ENCODE measurements around the gene MACROD2. TPM values are rescaled to one million over a fixed set of nuclear protein-coding genes. Genes with fewer than 3 reads are reported as not detected.

MACROD2 gene
- polyA plus RNA-seq, 1 donor from 2014 or later: 23.2 TPM

DNA sequence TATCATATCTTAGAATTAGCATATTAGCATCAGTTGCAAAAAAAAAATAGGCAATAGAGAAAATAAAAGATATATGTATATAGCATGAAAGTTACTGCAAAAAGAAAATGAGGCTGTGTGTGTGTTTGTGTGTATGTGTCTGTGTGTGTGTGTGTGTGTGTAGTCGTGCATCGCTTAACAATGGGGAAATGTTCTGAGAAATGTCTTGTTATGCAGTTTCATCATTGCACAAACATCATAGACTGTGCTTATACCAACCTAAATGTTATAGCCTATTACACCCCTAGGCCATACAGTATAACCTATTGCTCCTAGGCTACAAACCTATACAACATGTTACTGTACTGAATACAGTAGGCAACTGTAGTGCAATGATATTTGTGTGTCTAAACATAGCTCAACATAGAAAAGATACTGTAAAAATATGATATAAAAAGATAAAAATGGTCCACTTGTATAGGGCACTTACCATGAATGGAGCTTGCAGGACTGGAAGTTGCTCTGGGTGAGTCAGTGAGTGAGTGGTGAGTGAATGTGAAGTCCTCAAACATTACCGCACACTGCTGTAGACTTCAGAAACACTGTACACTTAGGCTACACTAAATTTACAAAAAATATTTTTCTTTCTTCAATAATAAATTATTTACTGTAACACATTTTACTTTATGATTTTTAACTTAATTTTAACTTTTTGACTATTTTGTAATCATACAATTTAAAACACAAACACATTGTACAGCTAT is 1772.9 kb downstream of the MACROD2 start:
- no peaks in the 10 kb centered on the region for H4K20me1 ChIP-seq (ENCODE audit: insufficient read depth)
- no peak for TF ChIP-seq REST (IDR thresholded peaks at IDR 0.05; ENCODE audit: borderline replicate concordance)
- TF ChIP-seq EP300 (conservative IDR thresholded peaks at IDR 0.05; ENCODE audit: poor library complexity, severe bottlenecking): no peak
- TF ChIP-seq, protein P1, sequence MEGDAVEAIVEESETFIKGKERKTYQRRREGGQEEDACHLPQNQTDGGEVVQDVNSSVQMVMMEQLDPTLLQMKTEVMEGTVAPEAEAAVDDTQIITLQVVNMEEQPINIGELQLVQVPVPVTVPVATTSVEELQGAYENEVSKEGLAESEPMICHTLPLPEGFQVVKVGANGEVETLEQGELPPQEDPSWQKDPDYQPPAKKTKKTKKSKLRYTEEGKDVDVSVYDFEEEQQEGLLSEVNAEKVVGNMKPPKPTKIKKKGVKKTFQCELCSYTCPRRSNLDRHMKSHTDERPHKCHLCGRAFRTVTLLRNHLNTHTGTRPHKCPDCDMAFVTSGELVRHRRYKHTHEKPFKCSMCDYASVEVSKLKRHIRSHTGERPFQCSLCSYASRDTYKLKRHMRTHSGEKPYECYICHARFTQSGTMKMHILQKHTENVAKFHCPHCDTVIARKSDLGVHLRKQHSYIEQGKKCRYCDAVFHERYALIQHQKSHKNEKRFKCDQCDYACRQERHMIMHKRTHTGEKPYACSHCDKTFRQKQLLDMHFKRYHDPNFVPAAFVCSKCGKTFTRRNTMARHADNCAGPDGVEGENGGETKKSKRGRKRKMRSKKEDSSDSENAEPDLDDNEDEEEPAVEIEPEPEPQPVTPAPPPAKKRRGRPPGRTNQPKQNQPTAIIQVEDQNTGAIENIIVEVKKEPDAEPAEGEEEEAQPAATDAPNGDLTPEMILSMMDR (IDR thresholded peaks at IDR 0.05; ENCODE audit: poor library complexity, severe bottlenecking): no peak
- TF ChIP-seq MXI1 (conservative IDR thresholded peaks at IDR 0.05; ENCODE audit: poor library complexity, severe bottlenecking): no peak
- TF ChIP-seq TAF1 (IDR thresholded peaks at IDR 0.05; ENCODE audit: low read depth): no peak
- no peak for TF ChIP-seq POLR2AphosphoS5 (IDR thresholded peaks at IDR 0.05)
- TF ChIP-seq RAD21 (conservative IDR thresholded peaks at IDR 0.05): no peak
- no peak for TF ChIP-seq SMC3 (conservative IDR thresholded peaks at IDR 0.05; ENCODE audit: poor library complexity)
- TF ChIP-seq EZH2 (IDR thresholded peaks at IDR 0.05; ENCODE audit: borderline replicate concordance, insufficient read depth, low read length, poor library complexity, severe bottlenecking): no peak
- no peaks in the 10 kb centered on the region for H3K36me3 ChIP-seq (ENCODE audit: insufficient read depth, low read length)
- H3K4me3 ChIP-seq (ENCODE audit: low read length): no peak overlapping the region
- no peaks in the 10 kb centered on the region for H3K27me3 ChIP-seq (ENCODE audit: insufficient read depth, low read depth, low read length)
- H3K79me2 ChIP-seq (replicated peaks; ENCODE audit: insufficient read depth, low read length): no peaks in the 10 kb centered on the region
- H3K4me2 ChIP-seq (ENCODE audit: low read length): no peak overlapping the region
- H3K9me2 ChIP-seq (ENCODE audit: insufficient read depth, low read length): no peaks in the 10 kb centered on the region
- no peak overlapping the region for H2AFZ ChIP-seq (ENCODE audit: low read depth, low read length)
- no peak overlapping the region for H3K9ac ChIP-seq (ENCODE audit: low read length)
- H3K27ac ChIP-seq (ENCODE audit: low read length): no peak overlapping the region
- no peaks in the 10 kb centered on the region for H3F3A ChIP-seq (ENCODE audit: insufficient read depth, low read length, poor library complexity, severe bottlenecking)
- no peaks in the 10 kb centered on the region for H3K9me3 ChIP-seq (ENCODE audit: low read length)

GRCh38 chr20:15772826-15773225 is 1777.5 kb downstream of the MACROD2 start:
- H3K79me2 ChIP-seq (replicated peaks; ENCODE audit: insufficient read depth, low read length): no peaks in the 10 kb centered on the region
- no peaks in the 10 kb centered on the region for H3K9me2 ChIP-seq (ENCODE audit: insufficient read depth, low read length)
- no peaks in the 10 kb centered on the region for H4K20me1 ChIP-seq (ENCODE audit: insufficient read depth)
- no peak overlapping the region for H3K9ac ChIP-seq (ENCODE audit: low read length)
- no peaks in the 10 kb centered on the region for H3K36me3 ChIP-seq (ENCODE audit: insufficient read depth, low read length)
- no peaks in the 10 kb centered on the region for H3K27me3 ChIP-seq (ENCODE audit: insufficient read depth, low read depth, low read length)
- no peak overlapping the region for H3K4me2 ChIP-seq (ENCODE audit: low read length)
- H2AFZ ChIP-seq (ENCODE audit: low read depth, low read length): no peak overlapping the region
- TF ChIP-seq REST (IDR thresholded peaks at IDR 0.05; ENCODE audit: borderline replicate concordance) (no peak), SMC3 (conservative IDR thresholded peaks at IDR 0.05; ENCODE audit: poor library complexity) (no peak), POLR2AphosphoS5 (IDR thresholded peaks at IDR 0.05) (no peak), EP300 (conservative IDR thresholded peaks at IDR 0.05; ENCODE audit: poor library complexity, severe bottlenecking) (no peak), EZH2 (IDR thresholded peaks at IDR 0.05; ENCODE audit: borderline replicate concordance, insufficient read depth, low read length, poor library complexity, severe bottlenecking) (no peak), RAD21 (conservative IDR thresholded peaks at IDR 0.05) (no peak), MXI1 (conservative IDR thresholded peaks at IDR 0.05; ENCODE audit: poor library complexity, severe bottlenecking) (no peak), TAF1 (IDR thresholded peaks at IDR 0.05; ENCODE audit: low read depth) (no peak)
- TF ChIP-seq, protein P1 (IDR thresholded peaks at IDR 0.05; ENCODE audit: poor library complexity, severe bottlenecking): no peak
- H3K27ac ChIP-seq (ENCODE audit: low read length): no peak overlapping the region
- no peaks in the 10 kb centered on the region for H3F3A ChIP-seq (ENCODE audit: insufficient read depth, low read length, poor library complexity, severe bottlenecking)
- H3K9me3 ChIP-seq (ENCODE audit: low read length): no peaks in the 10 kb centered on the region
- no peak overlapping the region for H3K4me3 ChIP-seq (ENCODE audit: low read length)
